CD4-positive, alpha-beta T cell treated with Interleukin-17A for 4 hours (primary cell): Measurements from ENCODE around the gene FAM98C.
"Not testable (repeated sequence)": the region's sequence is repeated elsewhere in the genome, so short reads cannot be mapped to it uniquely, and the experiment has no call there.

Experiments used
- DNase-seq: peaks from one replicate; pipeline ENCODE4 v3.0.0-alpha.2; 2020; ENCODE audit warnings: mixed read lengths

The FAM98C gene

GRCh38 chr19:38399537-38399936 lies 3.4 kb upstream of the FAM98C start:
- no peak for DNase-seq

- no peak for DNase-seq
Observed at GRCh38 chr19:38400361-38400760, 2.5 kb upstream of the FAM98C start.

- no peak for DNase-seq
Observed at GRCh38 chr19:38401148-38401547, 1.7 kb upstream of the FAM98C start.

- no peak for DNase-seq
Observed at GRCh38 chr19:38402623-38402966, 298 bp upstream of the FAM98C start.

GRCh38 chr19:38404858-38405257 lies 2.0 kb downstream of the FAM98C start:
- no peak for DNase-seq

GRCh38 chr19:38405276-38405675 lies 2.4 kb downstream of the FAM98C start:
- DNase-seq, result no peak

- no peak for DNase-seq
Observed at GRCh38 chr19:38409631-38410133, 6.8 kb downstream of the FAM98C start.

- DNase-seq, result not testable (repeated sequence)
Observed at GRCh38 chr19:38410407-38410806, 7.5 kb downstream of the FAM98C start.

- no peak for DNase-seq
Observed at GRCh38 chr19:38411041-38411712, 8.3 kb downstream of the FAM98C start.

GRCh38 chr19:38411898-38412297 lies 9.0 kb downstream of the FAM98C start:
- DNase-seq, result not testable (repeated sequence)

- no peak for DNase-seq
Observed at GRCh38 chr19:38412491-38412890, 9.6 kb downstream of the FAM98C start.

- DNase-seq, result no peak
Observed at GRCh38 chr19:38412961-38413360, 10.1 kb downstream of the FAM98C start.

- DNase-seq, result no peak
Observed at GRCh38 chr19:38413416-38413815, 10.5 kb downstream of the FAM98C start.

- DNase-seq, result no peak
Observed at GRCh38 chr19:38417146-38417543, 14.3 kb downstream of the FAM98C start.

GRCh38 chr19:38417544-38418506 lies 14.9 kb downstream of the FAM98C start:
- DNase-seq, result peak; percentile 74

- DNase-seq, result no peak
Observed at GRCh38 chr19:38420935-38421334, 18.0 kb downstream of the FAM98C start.

- DNase-seq, result no peak
Observed at GRCh38 chr19:38421856-38422255, 19.0 kb downstream of the FAM98C start.

- DNase-seq, result no peak
Observed at GRCh38 chr19:38422438-38422837, 19.5 kb downstream of the FAM98C start.

GRCh38 chr19:38424272-38424671 lies 21.4 kb downstream of the FAM98C start:
- no peak for DNase-seq

- no peak for DNase-seq
Observed at GRCh38 chr19:38425222-38425809, 22.4 kb downstream of the FAM98C start.

GRCh38 chr19:38425810-38426466 lies 23.0 kb downstream of the FAM98C start, which contains the start of gene RASGRP4:
Gene RASGRP4 (minus strand): TSS chr19:38426219. CDS start chr19:38426091, 128 bp downstream.
- DNase-seq, result peak; percentile 48

GRCh38 chr19:38427035-38427677 lies 24.3 kb downstream of the FAM98C start:
- peak; percentile 29 for DNase-seq
